Nephron progenitor cell (in vitro differentiated cells): ENCODE results near the gene DIP2C.

ENCODE experiments used
- DNase-seq: peaks from one replicate; pipeline ENCODE4 v3.0.0; 2021
- H3K27ac Mint-ChIP-seq: 2 replicates; pipeline ENCODE4 v1.8.0; 2021; ENCODE audit warnings: mild to moderate bottlenecking, moderate library complexity, mixed read lengths
- H3K27me3 Mint-ChIP-seq: 2 replicates; pipeline ENCODE4 v1.8.0; 2021; ENCODE audit warnings: mild to moderate bottlenecking, low read depth, mixed read lengths; ENCODE audit not compliant: poor library complexity
- H3K36me3 Mint-ChIP-seq: 2 replicates; pipeline ENCODE4 v1.8.0; 2021; ENCODE audit warnings: low read depth, mixed read lengths
- H3K4me1 Mint-ChIP-seq: 2 replicates; pipeline ENCODE4 v1.8.0; 2021; ENCODE audit warnings: mixed read lengths
- H3K4me3 Mint-ChIP-seq: 2 replicates; pipeline ENCODE4 v1.8.0; 2021; ENCODE audit warnings: mild to moderate bottlenecking, moderate library complexity, mixed read lengths
- H3K9me3 Mint-ChIP-seq: 2 replicates; pipeline ENCODE4 v1.8.0; 2021; ENCODE audit warnings: mild to moderate bottlenecking, moderate library complexity, mixed read lengths
- CTCF ChIP-seq: fragments of 200-600 bp; sonication (generic); IDR thresholded peaks from 2 replicates; pipeline ENCODE4 v1.5.0; 2021; ENCODE audit warnings: antibody characterized with exemption

DIP2C gene

DNA sequence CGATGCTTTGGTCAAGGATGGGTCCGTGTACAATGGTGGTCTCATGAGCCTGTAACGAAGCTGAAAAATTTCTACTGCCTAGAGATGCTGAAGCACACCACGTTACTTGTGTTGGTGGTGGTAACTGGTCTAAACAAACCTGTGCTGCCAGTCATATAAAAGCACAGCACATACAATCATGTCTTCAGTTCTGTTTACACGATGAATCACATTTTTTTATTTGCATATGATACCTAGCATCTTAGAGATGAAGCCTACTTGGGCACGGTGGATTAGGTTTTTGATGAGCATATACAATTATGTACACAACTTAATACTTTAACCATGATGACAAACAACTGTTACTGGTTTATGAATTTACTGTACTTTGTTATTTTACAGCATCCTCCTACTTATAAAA lies 353.2 kb downstream of the DIP2C start:
- DNase-seq, result no peak
- peaks cover 46% of the 10 kb centered on the region for H3K36me3 Mint-ChIP-seq
- no peak overlapping the region for H3K4me3 Mint-ChIP-seq
- no peak for TF ChIP-seq CTCF
- no peaks in the 10 kb centered on the region for H3K9me3 Mint-ChIP-seq
- H3K27ac Mint-ChIP-seq, result peak overlapping the region; percentile 38
- H3K27me3 Mint-ChIP-seq, result no peaks in the 10 kb centered on the region
- H3K4me1 Mint-ChIP-seq, result peaks cover 19% of the 10 kb centered on the region

GRCh38 chr10:335151-335800 lies 354.2 kb downstream of the DIP2C start:
- Mint-ChIP-seq H3K36me3 (peaks cover 46% of the 10 kb centered on the region), H3K9me3 (no peaks in the 10 kb centered on the region), H3K4me1 (peaks cover 19% of the 10 kb centered on the region), H3K27ac (peak overlapping the region; percentile 65), H3K4me3 (no peak overlapping the region), H3K27me3 (no peaks in the 10 kb centered on the region)
- DNase-seq, result no peak
- no peak for TF ChIP-seq CTCF

GRCh38 chr10:331186-331585 lies 358.3 kb downstream of the DIP2C start:
- H3K4me3 Mint-ChIP-seq, result no peak overlapping the region
- no peak for TF ChIP-seq CTCF
- H3K27me3 Mint-ChIP-seq, result no peaks in the 10 kb centered on the region
- H3K27ac Mint-ChIP-seq, result no peak overlapping the region
- peaks cover 15% of the 10 kb centered on the region for H3K4me1 Mint-ChIP-seq
- DNase-seq, result no peak
- H3K9me3 Mint-ChIP-seq, result no peaks in the 10 kb centered on the region
- peaks cover 42% of the 10 kb centered on the region for H3K36me3 Mint-ChIP-seq

DNA sequence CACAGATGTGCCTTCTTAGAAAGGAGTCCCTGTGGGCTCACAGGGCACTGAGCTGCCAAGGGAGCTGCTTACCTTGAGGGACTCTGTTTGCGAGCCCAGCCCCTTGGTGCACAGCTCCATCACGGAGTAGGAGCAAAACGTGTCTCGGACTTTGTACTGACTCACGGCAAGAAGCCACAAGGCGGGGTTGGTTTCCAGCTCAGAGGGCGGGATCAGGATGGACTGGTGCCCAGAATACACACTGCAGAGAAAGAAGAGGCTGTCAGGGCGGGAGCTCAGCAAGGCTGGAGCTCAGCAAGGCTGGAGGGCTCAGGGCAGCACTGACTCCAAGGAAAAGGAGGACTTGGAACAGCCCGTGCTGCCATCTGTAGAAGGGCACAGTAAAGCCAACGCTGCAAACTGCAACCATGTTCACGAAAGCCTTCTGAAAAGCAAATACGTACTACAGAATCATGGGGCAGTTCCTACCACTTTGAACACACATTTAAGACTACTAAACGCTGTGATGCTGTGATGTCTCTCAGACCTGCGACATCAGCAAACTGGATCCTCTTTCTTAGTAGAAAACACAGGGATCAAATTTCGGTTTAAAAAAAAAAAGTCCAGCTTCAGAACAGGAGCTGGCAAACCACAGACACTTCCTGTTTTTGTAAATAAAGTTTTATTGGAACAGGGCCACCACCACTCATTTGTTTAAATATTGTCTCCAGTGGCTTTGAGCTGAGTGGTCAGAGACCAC lies 359.9 kb downstream of the DIP2C start:
- TF ChIP-seq CTCF, result no peak
- DNase-seq, result no peak
- Mint-ChIP-seq H3K27ac (peak overlapping the region; percentile 99), H3K9me3 (no peaks in the 10 kb centered on the region), H3K27me3 (no peaks in the 10 kb centered on the region), H3K4me1 (peaks cover 15% of the 10 kb centered on the region), H3K4me3 (peak overlapping the region; percentile 1), H3K36me3 (peaks cover 47% of the 10 kb centered on the region)

DNA sequence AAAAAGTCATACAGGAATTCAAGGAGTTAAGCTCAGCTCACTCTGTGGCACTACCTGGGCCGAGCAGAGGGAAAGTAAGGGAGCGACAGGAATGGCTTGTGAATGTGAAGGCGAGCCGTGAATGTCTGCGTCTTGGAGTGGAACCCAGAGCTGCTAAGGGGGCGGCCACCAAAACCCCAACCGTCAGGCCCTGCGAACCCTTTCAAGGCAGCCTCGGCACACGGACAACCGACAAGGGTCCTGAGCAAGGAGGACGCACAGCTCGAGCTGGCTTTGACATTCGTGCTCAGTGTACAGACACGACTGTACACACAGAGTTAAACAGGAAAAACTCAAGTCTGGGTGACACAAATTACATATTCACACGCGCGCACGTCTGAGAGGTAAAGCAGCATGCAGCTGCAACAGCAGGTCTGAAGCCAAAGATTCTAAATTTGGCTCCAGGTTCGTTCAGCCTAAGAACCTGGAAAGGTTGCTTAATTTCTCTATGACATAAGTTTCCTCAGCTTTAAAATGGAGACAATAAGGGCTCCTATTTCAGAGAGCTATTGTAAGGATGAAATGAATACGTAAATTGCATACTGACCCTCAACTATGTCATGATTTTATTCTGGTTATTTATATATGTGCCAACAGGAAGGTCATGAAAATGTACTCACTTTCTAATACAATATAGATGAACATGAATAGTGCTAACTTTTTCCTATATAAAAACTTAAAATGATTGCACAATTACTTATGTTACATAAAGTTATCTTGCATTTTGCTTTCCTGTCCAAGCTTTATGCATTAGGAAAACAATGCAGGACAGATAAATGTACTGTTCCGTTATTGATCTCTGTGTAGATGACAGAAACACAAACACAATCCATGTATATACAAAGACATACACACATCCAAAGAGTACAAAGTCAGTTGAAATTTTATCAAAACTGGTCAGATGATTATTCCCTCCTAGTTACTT lies 361.3 kb downstream of the DIP2C start:
- Mint-ChIP-seq H3K36me3 (peaks cover 54% of the 10 kb centered on the region), H3K4me1 (peaks cover 19% of the 10 kb centered on the region), H3K4me3 (no peak overlapping the region), H3K27ac (peak overlapping the region; percentile 99), H3K9me3 (no peaks in the 10 kb centered on the region), H3K27me3 (no peaks in the 10 kb centered on the region)
- no peak for TF ChIP-seq CTCF
- DNase-seq, result no peak
